ENCODE data around the gene SH3BP2. TPM values are rescaled to one million over a fixed set of nuclear protein-coding genes. Genes with fewer than 3 reads are reported as not detected.

SH3BP2 gene
- total RNA-seq, 6 experiments from 2014 or later, result 17.6 to 25.4 (median 20.5) TPM

- no peak for DNase-seq
- no peaks in the 10 kb centered on the region for H3K4me1 Mint-ChIP-seq (ENCODE audit: low read depth)
- no peaks in the 10 kb centered on the region; the same call in 1 of the 2 replicates for H3K9me3 Mint-ChIP-seq
- peaks cover 2% of the 10 kb centered on the region; the same call in 1 of the 2 replicates for H3K27me3 Mint-ChIP-seq (ENCODE audit: insufficient read depth)
- no peak overlapping the region; the same call in 1 of the 2 replicates for H3K4me3 Mint-ChIP-seq
- TF ChIP-seq CTCF (IDR thresholded peaks at IDR 0.05), result no peak
- peaks cover 21% of the 10 kb centered on the region for H3K36me3 Mint-ChIP-seq (ENCODE audit: low read depth)
- no peak overlapping the region for H3K27ac Mint-ChIP-seq
Observed at GRCh38 chr4:2829933-2830451, 37.1 kb downstream of the SH3BP2 start.

DNA sequence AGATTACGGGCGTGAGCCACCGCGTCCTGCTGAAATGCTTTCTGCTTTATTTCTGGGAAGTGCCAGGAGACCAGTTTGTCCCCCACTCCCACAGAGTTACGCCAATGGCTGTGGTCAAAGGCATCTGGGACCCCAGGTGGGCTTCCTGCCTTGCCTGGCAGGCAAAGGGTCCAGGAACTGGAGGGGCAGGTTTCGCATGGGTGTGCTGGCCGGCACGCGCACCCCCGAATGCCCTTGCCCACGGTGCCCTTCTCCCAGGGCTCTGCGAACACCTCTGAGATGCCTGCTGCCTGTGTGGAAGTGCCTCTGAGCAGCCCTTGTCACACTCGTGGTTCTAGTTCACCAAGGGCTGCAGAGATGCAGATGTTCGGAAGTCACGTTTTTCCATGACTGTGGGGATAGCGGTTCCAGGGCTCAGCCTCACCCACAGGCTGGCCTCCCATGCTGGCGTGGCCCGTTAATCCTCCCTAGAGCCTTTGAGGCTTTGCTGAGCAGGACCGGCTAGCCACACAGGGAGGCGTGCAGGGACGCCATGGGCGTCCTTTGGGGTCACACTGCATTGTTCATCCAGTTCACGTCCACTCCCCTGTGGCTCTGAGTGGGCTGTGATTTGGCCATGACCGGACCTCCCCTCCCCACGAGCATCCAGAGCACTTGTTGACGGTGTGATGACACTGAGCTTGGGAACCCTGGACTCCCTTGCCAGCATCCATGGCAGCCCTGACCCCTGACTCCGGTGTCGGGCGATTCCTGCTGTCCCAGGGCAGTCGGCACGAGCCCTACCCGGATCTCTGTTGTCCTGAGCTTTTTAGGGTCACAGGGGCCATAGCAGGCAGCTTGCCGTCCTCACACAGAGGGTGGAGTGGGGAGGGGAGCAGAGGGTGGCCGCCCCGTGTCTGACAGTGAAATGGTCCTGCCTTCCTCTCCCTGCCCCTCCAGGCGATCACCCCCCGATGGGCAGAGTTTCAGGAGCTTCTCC, 38.0 kb downstream of the SH3BP2 start:
- DNase-seq, result no peak

GRCh38 chr4:2831611-2832308, 38.9 kb downstream of the SH3BP2 start:
- no peak overlapping the region for H3K4me3 Mint-ChIP-seq
- H3K9me3 Mint-ChIP-seq, result no peaks in the 10 kb centered on the region
- DNase-seq, result no peak
- no peaks in the 10 kb centered on the region for H3K4me1 Mint-ChIP-seq (ENCODE audit: low read depth)
- no peak for TF ChIP-seq CTCF (IDR thresholded peaks at IDR 0.05)
- H3K27ac Mint-ChIP-seq, result no peak overlapping the region
- H3K27me3 Mint-ChIP-seq (ENCODE audit: insufficient read depth), result peaks cover 2% of the 10 kb centered on the region; the same call in 1 of the 2 replicates
- peaks cover 6% of the 10 kb centered on the region for H3K36me3 Mint-ChIP-seq (ENCODE audit: low read depth)

More for the DNA sequence above, 38.0 kb downstream of the SH3BP2 start:
- Mint-ChIP-seq H3K27ac (no peak overlapping the region), H3K27me3 (ENCODE audit: insufficient read depth) (peaks cover 2% of the 10 kb centered on the region; the same call in 1 of the 2 replicates), H3K4me1 (ENCODE audit: low read depth) (no peaks in the 10 kb centered on the region), H3K4me3 (no peak overlapping the region), H3K36me3 (ENCODE audit: low read depth) (peaks cover 13% of the 10 kb centered on the region), H3K9me3 (no peaks in the 10 kb centered on the region; the same call in 1 of the 2 replicates)
- TF ChIP-seq CTCF (IDR thresholded peaks at IDR 0.05), result no peak

DNA sequence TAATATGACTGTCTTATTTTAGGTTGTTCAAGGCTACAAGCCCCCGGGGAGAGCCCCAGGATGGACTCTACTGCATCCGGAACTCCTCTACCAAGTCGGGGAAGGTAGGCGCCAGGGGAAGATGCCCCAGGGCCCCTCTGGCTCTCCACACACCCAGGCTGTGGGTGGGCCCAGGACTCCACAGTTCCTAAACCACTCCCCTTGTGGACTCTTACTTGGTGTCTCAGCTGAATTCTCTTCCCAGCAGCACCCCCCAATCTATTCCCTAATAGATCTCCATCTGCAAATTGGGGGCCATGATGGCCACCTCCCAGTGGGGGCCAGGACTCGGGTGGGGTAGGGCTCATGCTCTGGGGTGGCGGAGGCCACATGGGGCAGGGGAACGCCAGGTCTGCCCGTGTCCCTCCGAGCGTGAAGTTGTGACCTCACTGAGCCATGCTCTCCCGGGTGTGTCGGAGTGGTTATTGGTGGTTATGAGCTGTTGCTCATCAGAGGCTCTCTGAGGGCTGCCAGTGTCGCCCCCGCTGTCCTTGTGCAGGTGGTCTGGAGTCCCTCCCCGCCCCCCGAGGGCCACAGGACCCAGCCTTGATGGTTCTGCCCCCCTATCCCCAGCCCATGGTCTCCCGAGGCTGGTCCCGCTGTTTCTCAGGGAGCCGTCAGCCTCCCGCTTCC, 39.6 kb downstream of the SH3BP2 start:
- no peak for DNase-seq
- H3K9me3 Mint-ChIP-seq, result no peaks in the 10 kb centered on the region
- H3K27ac Mint-ChIP-seq, result no peak overlapping the region

More for the DNA sequence above, 39.6 kb downstream of the SH3BP2 start:
- peaks cover 2% of the 10 kb centered on the region; the same call in 1 of the 2 replicates for H3K27me3 Mint-ChIP-seq (ENCODE audit: insufficient read depth)
- H3K4me1 Mint-ChIP-seq (ENCODE audit: low read depth), result peaks cover 3% of the 10 kb centered on the region
- H3K4me3 Mint-ChIP-seq, result no peak overlapping the region
- H3K36me3 Mint-ChIP-seq (ENCODE audit: low read depth), result peaks cover 4% of the 10 kb centered on the region; the same call in 1 of the 2 replicates
- TF ChIP-seq CTCF (IDR thresholded peaks at IDR 0.05), result no peak

Measured in HFFc6 (cell line).